GM12892 (cell line): ENCODE data around the gene MON2.

Experiments used
- POLR2A ChIP-seq: IDR thresholded peaks from 2 replicates; pipeline ENCODE4 v1.6.1; 2011; ENCODE audit warnings: low read depth, low read length, control low read depth
- POLR2AphosphoS5 ChIP-seq: IDR thresholded peaks from 2 replicates; pipeline ENCODE4 v1.6.1; 2011; ENCODE audit warnings: low read depth, low read length, control low read depth

DNA sequence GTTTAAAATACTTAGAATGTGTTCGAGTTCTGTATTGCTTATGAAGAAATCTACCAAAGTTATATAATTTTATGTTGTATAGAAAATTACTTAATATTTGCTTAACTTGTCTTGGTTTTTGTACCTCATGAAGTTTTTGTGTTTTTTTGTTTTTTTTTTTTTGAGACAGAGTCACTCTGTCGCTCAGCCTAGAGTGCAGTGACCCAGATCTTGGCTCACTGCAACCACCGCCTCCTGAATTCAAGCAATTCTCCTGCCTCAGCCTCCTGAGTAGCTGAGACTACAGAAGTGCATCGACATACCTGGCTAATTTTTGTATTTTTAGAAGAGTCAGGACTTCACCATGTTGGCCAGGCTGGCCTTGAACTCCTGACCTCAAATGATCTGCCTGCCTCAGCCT is 69.9 kb downstream of the MON2 start:
- TF ChIP-seq POLR2AphosphoS5 (no peak), POLR2A (no peak)
